GM19438 (cell line): Measurements from ENCODE around the gene SNX3.
"Not testable (repeated sequence)": the region's sequence is repeated elsewhere in the genome, so short reads cannot be mapped to it uniquely, and the experiment has no call there.

Experiments
- ATAC-seq: cut with Tn5 transposase; IDR thresholded peaks from one replicate; pipeline ENCODE4 v1.9.1; 2021; ENCODE audit warnings: low read depth; ENCODE audit not compliant: unreplicated experiment

Gene SNX3

DNA sequence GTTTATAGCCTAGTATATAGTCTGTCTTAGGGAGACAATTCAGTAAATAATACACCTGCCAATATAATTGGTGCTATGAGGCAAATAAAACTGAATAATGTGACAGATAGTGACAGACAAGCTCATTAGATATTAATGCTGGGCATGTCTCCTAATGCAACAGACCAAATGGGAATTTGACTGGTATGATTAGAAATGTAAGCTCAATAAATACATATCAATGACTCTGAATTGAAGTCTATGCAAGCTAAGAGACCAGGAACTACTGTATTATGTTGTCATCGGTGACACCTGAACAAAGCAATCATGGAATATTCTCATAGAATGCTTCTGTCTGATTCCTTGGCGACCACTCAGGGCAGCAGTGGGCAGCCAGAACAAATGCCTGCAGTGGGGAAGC lies 2.5 kb upstream of the SNX3 start:
- ATAC-seq: no peak

DNA sequence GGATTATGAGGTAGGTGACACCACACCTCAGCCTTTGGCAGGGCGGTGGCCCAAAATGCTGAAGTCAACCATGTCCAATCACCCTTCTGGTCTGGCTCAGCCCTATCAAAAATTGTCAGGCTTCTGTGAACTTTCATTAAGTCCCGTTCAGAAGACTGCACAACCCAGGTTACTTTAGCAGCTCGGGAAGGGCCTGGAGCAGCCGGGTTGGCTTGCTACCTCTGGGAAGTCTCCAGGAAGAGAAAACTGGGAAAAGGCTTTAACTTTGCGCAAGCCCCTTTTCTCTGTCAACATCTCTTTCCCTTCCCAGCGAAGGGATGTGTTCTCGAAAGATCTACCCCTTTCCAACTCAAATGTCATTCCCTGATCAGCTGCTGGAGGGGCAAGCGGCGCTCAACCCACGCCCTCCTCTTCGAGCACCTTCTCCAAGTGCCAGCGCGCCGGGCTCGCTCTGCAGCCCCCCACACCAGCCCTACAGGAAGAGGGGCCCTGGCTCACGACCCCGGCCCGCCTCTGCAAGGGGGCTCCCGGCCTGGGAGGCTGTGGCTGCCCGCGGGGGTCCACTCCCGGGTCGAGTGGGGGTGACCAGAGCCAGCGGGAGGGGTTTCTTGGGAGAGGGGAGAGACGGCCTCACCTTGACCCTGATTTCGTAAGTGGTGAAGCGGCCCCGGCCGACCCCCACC lies 573 bp downstream of the SNX3 start:
- no peak for ATAC-seq

DNA sequence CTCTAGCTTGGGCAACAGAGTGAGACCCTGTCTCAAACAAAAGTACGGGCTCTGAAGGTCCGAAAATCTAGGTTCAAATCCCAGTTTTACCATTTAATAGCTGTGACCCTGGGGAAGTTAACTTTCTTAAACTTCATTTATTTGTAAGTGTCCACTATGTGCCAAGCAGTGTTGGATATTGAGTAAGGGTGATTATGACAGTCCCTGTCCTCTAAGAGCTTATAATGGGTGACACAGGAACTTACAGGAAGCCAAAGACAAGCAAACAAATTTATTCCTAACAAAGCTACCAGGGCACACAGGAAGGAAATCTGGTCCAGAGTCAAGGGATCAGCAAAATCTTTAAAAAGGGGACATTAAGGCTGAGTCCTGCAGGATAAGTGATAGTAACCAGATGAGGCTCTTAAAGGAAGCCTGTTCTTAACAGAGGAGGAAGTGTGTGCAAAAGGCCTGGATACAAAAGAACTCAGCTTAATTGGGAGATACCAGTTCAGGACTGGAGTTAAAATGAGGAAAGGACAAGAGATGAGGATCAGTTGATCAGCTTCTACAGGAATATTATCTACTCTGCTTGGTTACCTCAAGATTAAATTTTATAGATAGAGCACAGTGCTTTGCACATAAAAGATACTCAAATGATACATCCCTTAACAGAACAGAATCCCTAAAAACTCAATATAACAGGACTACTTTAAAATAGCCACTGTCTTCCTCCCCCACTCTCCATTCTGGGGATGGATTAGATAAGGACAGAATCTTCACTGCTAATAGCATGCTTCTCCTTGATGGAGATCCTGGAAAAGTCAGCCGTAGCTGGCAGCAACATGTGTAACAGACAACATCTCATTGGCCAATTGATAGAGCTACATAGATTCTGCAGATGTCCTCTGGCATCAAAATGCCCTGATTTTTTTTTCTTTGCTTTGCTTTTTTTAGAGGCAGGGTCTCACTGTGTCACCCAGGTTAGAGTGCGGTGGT lies 6.1 kb downstream of the SNX3 start:
- ATAC-seq: no peak

DNA sequence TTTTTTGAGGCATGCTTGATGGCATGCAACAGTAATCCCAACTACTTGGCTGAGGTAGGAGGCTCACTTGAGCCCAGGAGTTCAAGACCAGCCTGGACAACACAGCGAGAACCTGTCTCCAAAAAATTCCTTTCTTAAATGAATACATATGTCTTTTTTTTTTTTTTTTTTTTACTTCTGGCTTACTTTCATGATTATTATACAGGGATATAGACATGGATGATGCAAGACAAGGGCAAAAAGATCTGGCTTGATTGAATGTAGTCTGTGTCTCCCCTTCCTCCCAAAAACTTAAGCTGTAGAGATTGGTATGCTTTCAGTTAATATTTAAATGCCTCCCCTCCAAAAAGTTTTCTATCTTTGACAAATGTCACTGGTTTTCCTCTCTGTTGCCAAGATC lies 7.6 kb downstream of the SNX3 start:
- no peak for ATAC-seq

DNA sequence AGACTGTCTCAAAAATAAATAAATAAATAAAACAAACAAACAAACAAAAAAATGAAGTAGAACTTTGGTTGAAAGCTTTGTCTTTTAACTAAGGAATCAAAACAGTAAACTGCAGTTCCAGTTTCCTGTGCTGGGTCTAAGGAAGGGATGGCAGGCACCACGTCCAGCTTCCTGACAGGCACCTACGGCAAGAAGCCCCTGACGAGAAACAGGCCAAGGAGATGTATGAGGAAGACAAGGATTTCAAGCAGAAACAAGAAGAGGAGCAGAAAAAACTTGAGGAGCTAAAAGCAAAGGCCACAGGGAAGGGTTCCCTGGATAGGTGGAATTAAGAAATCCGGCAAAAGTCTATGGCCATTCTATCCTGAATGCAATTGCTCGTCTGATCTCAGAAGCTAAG lies 8.8 kb downstream of the SNX3 start:
- no peak for ATAC-seq

DNA sequence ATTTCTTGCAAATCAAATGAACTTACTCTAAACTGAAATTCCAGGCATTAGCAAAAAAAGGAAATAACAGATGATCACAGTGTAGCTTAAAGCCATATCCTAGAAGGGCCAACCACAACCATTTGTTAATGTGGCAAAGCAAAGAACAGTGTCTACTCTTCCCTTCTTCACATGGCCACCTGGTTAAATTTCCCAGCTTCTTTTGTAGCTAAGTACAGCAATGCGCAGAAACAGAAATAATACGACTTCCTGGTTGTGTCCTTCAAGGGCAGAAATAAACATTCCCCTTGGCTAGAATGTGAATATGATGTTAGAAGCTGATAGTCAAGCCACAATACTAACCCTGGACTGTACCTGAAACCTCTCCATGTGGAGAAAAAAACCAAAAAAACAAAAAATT lies 9.6 kb downstream of the SNX3 start:
- no peak for ATAC-seq

DNA sequence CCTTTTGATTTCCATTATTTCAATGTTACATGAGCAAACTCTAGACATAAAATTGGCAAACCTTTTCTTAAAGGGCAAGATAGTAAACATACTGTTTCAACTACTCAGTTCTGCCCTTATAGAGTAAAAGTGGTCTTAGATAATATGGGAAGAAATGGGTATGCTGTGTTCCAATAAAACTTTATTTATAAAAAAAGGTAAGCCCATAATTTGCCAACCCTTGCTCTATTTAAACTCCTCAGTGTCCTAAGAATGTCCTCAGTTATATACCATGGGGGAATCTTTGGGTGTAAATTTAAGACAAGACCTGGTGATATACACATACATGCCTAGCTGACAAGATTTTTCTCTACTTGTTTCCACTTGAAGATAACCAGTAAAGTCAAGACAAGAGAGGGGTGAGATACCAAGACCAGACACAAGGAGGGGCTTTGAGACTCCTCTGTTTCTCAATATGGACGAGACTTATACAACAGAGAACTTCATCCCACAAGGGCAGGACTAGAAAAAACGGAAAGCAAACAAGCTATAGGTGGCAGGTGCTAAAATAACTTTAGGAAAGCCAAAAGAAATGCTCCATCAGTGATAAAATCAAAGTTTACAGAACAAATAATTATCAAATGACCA lies 10.5 kb downstream of the SNX3 start:
- ATAC-seq: no peak

DNA sequence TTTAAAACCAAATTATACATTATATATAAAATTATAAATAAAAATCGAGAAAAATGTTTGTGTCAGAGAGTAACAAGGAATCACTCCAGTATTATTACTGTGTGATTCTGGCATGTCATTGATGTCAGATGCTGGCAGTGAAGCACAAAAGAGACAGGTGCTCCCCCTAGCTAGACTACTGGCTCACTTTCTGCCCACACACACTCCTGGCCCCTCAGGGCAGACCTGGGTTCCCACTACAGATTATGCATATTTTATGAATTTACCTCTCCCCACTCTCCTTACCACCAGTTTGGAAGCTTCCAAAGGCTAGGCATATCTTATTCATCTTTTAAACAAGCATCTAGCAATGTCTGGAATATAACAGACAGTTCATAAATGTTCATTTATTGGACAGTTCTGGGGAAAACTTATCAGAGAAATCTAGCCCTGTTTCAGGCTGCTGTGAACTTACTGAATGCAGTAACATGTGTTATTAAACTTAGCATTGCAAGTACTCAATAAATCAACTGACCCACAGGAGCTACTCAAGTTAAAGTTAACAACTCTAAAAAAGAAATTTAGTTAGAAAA lies 12.8 kb downstream of the SNX3 start:
- ATAC-seq: no peak

DNA sequence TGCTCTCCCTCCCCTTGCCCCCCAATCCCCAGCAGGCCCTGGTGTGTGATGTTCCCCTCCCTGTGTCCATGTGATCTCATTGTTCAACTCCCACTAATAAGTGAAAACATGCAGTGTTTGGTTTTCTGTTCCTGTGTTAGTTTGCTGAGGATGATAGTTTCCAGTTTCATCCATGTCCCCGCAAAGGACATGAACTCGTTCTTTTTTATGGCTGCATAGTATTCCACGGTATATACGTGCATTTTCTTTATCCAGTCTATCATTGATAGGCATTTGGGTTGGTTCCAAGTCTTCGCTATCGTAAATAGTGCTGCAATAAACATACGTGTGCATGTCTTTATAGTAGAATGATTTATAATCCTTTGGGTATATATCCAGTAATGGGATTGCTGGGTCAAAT lies 15.7 kb downstream of the SNX3 start:
- ATAC-seq: not testable (repeated sequence)

DNA sequence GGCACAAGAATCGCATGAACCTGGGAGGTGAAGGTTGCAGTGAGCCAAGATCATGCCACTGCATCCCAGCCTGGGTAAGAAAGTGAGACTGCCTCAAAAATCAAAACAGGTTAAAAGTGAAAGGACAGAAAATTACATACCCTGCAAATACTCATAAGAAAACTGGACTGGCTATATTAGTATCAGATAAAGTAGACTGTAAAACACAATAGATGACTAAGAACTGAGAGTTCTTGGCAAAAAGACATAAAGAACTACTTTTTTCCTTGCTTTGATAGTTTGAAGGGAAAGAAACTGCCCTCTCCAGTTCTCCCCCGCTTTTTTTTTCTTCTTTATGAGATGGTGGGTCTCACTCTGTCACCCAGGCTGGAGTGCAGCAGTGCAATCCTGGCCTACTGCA lies 17.0 kb downstream of the SNX3 start:
- no peak for ATAC-seq

DNA sequence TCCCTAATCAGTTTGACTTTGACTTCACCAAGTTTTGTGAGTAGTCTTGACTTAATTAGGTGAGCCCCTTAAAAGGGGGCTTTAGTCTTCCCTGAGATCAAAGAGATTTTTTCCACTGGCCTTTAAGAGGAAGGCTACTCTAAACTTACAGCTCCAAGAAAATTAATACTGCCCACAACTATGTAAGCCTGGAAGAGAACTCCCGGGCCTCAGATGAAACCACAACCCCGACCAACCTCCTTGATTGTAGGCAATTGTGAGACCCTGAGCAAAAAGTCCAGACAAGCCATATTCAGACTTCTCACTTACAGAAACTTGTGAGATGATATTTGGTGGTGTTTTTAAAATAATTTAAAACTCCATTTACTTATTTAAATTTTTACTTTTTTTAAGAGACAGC lies 18.1 kb downstream of the SNX3 start:
- no peak for ATAC-seq

DNA sequence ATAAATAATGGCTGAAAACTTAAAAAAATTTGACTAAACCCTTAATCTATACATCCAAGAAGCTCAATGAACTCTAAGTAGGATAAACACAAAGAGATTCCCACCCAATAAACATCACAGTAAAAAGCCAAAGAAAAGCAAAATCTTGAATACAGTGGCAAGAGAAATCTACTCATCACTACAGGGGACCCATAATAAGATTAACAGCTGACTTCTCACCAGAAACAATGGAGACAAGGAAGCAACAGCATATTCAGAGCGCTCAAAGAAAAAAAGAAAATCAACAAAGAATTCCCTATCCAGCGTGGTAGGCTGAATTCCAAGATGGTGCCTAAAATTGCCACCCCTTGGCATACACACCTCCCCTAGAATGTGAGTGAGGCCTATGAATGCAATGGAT lies 18.6 kb downstream of the SNX3 start:
- no peak for ATAC-seq

DNA sequence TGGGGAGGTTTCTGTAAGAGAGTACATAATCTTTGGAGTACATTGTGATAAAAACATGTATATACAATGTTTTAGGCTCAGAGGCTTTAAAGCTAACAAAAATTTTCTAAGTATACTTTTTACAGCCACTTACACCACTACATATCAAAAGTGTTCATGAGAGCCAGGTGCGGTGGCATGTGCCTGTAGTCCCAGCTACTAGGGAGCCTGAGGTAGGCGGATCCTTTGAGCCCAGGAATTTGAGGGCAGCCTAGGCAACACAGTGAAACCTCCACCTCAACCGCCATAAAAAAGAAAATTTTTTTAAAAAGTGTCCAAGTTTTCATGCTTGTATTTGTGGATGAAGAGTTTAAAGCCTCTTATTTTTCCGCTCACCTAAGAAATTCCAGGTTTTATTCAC lies 22.5 kb downstream of the SNX3 start:
- ATAC-seq: no peak

DNA sequence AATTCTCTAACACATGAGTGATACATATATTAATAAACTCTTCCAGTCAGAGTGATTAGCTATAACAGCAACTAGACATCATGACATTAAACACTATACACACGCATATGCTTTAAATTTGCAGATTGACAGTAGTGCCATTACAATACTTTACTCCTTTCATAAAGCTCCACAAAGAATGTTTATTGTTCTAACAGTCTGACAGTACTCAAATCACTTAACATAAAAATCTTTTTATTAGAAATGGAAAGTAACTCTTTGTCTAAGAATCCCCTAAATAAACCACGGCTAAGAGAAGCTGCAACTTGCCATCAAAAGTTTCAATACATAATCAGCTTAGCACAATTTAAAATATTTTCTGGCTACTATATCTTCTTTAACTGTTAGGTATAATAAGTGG lies 24.0 kb downstream of the SNX3 start:
- no peak for ATAC-seq

DNA sequence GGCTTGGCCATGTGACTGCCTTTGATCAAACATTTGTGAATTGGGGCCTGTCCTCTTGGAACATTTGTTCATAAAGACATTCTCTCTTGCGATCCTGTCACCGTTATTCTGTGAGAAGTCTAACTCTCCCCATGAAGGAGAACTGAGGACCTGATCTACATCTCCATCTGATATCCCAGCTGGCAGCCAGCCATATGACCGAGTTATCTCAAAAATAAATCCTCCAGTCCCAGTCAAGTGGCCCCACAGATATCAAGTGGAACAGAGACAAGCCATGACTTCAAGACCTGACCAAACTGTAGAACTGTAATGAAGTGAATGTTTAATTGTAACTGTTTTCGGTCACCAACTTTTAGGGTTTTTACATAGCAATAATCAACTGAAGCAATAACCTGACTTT lies 25.7 kb downstream of the SNX3 start:
- no peak for ATAC-seq

DNA sequence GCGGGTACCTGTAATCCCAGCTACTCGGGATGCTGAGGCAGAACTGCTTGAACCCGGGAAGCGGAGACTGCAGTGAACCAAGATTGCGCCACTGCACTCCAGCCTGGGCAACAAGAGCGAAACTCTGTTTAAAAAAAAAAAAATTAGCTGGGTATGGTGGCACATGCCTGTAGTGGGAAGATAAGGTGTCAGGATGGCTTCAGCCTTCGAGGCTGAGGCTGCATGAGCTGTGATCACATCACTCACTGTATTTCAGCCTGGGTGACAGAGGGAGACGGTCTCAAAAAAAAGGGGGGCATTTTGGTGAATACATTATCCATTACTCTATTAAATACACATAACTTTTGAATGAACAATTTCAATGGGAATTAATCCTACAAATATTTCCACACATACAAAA lies 32.4 kb downstream of the SNX3 start:
- ATAC-seq: no peak

DNA sequence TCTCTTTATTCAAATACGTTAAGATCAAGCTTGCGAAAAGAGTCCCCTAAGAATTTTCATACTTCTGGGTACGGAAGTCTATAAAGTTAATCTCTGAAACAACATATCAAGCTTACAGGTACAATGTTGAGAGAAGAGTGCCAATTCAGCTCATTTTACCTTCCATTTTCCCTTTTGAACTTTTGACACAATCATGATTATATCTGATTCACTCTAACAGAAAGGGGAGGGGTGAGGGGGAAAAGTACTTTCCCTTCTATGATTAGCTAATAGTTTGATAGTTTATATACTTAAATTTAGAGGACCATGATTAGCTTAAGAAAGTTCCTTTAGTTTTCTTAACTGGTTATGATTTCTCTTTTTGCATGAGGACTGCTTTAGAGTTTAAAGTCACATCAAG lies 33.5 kb downstream of the SNX3 start:
- no peak for ATAC-seq

DNA sequence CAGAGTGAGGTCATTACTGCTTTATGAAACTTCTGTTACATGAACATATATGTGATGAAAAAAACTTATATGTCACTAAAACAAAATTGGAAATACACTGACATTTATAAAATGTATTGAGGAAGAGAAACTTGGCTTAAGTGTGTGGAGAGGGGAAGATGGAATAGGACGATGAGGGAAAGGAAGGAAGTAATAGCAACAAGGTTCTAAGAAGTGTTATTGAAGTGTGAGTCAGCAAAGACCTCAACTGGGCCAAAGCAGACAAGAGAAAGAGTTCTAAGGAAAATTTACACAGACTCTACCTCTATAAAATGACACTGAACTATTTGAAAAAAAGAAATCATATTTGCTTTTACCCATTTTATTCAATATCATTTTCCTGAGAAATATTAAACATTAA lies 38.3 kb downstream of the SNX3 start:
- ATAC-seq: no peak

DNA sequence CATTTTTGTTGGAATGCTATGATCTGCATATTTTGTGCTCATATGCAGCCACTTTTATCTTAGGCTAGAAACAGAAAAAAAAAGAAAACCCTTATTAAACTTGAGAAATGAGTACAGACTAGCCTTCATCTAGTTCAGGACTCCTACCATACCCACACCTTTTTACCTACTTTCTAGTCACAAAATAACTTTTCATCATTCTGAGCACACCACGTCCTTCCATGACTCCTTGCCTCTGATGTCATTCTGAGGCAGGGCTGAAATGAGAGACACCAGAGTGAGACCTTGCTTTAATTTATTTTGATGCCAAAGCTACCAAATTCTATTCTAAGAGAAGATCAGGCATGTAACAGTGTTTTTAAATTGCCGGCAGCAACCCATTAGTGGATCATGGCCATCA lies 38.8 kb downstream of the SNX3 start:
- no peak for ATAC-seq

DNA sequence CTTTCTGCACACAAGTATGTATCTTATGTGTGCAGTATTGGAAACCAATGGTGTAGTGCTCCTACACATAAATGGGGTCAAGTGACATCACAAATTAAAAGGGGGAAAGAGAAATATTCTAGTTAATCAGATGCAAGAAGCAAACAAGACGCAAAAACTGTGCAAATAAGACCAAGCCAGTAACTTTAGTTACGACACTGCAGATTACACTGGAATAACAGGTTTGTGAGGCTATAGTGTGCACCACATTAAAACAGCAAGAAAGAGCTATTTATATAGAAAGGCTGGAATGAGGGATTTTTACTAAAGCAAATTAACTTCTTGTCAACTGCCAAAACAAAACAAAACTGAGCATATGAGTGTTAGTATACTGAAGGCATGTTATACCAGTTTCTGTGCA lies 49.2 kb downstream of the SNX3 start:
- no peak for ATAC-seq

DNA sequence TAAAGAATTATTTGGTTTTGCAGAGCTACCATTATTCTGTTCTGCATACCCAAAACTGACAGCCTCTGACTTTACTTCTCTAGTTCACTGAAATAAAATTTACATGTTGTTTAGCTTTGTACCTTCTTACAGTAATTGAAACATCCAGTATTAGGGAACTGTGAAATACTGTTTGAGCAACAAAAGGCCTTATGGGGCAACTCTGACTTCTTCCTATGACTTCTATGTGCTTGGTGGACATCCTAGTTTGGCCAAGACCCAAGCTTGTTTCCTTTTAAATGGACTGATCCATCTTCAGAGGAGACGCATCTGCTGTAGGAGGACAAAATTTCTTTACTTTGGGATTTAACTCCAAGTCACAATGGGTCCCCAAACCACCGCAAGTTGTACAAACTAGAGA lies 50.3 kb downstream of the SNX3 start:
- ATAC-seq: no peak
